GM12872 (cell line): Measurements from ENCODE around the gene ZNF593OS.

Experiments
- TF ChIP-seq, protein P1 (sequence below): IDR thresholded peaks from 3 replicates; pipeline ENCODE4 v1.5.1; 2011; ENCODE audit warnings: low read depth, mild to moderate bottlenecking, low read length, moderate library complexity; ENCODE audit not compliant: insufficient read depth

ZNF593OS gene

DNA sequence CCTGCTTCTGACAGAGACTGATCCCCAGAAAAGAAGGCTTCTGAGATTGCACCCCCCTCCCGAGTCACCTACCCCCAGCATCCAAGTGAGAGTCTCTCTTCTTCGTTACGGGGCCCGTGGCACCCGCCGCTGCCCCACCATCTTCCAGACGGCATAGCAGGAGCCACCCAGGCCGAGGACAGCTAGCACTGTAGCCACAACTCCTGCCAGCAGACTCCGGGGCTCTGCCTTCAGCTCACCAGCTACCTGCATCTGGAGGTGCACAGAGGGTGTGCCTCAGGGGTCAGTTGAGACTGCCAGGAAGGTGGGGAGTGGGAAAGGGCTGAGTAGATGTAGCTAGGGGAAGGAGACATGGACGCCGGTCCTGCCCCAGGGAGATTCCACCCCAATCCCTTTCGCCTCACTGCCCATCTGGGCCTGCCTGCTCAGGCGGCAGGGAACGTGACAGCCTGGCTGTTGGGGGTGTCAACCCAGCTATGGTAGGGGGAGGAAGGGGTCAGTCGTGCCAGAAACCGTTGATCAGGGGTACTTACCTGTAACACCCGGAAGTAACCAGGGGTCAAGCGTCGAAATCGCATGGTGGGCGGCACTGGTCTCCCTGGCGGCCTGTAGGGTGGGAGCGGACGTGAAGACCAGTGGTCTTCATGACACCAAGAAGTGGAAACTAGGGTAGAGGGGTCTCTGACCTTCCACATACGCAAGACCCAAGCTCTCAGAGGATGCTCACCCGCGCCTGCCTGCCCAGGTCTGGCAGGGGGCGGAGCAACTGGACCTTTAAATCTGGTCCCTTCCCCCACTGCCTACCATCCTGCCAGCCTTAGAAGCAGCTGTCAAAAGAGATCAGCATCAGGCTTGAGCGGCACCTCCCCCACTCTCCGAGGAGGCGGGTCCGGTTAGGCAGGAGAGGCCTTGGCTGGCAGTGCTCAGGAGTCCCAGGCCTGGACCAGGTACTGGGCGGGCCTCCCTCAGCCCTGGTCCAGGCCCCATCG, at the start of gene ZNF593OS:
ZNF593OS (minus strand) TSS at position 749 of the 989 bp plus-strand sequence; CDS start at position 578, 171 bp downstream.
- TF ChIP-seq, protein P1, sequence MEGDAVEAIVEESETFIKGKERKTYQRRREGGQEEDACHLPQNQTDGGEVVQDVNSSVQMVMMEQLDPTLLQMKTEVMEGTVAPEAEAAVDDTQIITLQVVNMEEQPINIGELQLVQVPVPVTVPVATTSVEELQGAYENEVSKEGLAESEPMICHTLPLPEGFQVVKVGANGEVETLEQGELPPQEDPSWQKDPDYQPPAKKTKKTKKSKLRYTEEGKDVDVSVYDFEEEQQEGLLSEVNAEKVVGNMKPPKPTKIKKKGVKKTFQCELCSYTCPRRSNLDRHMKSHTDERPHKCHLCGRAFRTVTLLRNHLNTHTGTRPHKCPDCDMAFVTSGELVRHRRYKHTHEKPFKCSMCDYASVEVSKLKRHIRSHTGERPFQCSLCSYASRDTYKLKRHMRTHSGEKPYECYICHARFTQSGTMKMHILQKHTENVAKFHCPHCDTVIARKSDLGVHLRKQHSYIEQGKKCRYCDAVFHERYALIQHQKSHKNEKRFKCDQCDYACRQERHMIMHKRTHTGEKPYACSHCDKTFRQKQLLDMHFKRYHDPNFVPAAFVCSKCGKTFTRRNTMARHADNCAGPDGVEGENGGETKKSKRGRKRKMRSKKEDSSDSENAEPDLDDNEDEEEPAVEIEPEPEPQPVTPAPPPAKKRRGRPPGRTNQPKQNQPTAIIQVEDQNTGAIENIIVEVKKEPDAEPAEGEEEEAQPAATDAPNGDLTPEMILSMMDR = no peak

DNA sequence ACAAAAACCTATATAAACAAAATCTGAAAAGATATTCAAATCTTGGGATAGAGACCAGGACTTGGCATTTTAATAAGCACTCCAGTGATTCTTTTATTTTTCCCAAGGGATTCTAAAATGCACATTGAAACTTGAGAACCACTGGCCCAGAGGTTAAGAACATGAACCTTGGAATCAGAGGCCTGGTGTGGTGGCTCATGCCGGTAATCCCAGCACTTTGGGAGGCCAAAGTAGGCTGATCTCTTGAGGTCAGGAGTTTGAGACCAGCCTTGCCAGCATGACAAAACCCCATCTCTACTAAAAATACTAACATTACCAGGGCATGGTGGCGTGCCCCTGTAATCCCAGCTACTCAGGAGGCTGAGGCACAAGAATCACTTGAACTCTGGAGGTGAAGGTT, 49.5 kb upstream of the ZNF593OS start:
- TF ChIP-seq, protein P1 = no peak

DNA sequence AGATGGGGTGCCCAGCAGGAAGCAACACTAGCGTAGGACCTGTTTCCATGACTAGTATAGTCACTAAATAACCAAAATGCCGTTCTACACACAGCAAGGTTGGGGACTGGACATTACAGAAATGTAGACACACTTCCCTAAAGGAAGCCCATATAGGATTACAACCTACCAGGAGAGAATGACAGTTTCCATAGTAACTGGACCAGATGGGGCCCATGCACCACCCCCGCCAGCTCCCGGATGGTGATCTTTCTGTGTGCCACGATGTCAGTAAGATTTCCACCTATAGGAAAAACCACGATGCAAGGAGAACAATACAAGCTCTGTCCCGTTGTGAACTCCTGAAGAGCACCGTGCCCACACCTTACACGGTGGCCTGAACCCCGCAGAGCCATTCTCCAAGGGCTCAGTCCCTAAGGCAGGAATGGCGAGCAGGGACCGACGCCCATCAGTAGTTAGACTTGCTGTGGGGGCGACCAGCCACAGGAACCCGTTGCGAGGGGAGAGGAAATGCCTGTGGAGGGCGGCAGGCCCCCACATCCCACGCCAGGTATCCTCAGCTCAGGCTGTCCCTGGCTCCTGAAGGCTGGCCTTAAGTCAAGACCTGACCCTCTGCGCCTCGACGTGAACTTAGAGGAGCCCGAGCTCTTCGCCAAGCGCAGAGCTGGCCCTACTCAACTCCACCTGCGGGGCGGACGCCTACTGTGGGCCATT, 48.7 kb upstream of the ZNF593OS start:
- TF ChIP-seq, protein P1 = no peak

DNA sequence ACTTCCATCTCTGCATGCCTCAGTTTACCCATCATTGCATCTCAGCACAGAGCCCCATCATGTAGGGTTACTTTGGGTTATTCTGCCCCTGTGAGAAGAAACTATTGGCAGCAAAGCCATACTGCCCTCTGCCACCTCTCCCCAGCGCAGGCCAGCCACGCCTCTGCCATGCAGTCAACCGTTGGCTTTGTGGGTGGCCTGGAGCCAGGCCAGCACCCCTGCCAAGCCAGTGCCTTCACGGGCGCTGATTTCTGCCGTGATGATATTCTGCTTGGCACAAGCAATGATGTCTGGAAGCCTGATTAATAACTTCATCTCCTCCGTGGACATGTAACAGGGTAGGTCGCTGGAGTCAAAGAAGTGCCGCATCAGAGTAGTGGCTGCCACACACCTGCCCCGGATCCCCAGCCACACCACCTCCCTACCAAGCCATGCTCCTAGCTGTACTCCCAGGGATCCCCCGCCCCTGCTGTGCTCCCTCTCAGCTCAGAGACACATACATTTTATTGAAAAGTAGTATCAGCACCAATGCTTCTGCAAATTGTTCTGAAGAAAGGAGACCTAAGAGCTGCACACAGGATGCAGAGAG, 47.4 kb upstream of the ZNF593OS start:
- TF ChIP-seq, protein P1 = no peak

DNA sequence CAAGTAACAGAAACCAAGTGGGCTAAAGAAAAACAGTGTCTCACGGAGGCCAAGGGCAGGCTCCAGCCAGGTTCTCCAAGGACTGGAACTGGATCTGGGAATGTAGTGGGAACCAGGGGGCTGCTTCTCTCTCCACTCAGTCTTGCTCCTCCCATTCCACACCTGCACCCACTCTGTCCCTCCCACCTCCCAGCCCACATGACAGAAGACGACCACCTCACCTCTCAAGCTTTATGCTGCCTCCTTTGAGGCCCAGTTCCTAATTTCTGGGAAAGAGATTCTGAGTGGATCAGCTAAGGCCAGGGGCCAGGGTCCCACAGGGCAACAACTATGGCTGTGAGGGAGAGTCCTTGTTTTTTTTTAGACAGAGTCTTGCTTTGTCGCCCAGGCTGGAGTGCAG, 43.6 kb upstream of the ZNF593OS start:
- TF ChIP-seq, protein P1 = no peak

DNA sequence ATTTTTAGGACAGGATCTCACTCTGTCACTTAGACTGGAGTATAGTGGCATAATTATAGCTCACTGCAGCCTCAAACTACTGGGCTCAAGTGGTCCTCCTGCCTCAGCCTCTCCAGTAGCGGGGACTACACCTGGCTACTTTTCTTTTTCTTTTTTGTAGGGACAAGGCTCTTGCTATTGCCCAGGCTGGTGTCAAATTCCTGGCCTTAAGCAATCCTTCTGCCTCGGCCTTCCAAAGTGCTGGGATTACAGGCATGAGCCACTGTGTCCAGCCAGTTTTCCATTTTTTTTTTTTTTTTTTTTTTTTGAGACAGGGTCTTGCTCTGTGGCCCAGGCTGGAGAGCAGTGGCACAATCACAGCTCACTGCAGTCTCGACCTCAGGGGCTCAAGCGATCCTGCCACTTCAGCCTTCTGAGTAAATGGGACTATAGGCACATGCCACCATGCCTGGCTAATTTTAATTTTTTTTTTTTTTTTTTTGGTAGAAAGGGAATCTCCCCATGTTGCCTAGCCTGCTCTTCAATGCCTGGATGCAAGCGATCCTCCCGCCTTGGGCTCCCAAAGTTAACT, 41.8 kb upstream of the ZNF593OS start:
- TF ChIP-seq, protein P1 = no peak

DNA sequence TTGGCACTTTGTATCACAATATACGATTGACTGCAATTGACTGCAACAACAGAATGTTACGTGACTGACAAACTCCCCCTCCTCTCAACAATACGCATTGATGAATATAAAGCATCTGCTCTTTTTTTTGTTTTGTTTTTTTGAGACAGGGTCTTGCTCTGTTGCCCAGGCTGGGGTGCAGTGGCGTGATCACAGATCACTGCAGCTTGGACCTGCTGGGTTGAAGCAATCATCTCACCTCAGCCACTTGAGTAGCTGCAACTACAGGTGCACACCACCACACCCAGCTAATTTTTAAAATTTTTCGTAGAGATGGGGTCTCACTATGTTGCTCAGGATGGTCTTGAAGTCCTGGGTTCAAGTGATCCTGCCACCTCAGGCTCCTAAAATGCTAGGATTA, 41.1 kb upstream of the ZNF593OS start:
- TF ChIP-seq, protein P1 = no peak
